Ureter (tissue), 1 donor: Measurements from ENCODE around the gene SEC22A. TPM values are rescaled to one million over a fixed set of nuclear protein-coding genes. Genes with fewer than 3 reads are reported as not detected.

Experiments
- DNase-seq: peaks from one replicate; pipeline ENCODE4 v3.0.0-alpha.2; 2020; ENCODE audit warnings: low spot score
- total RNA-seq: library from RNA; stranded (reverse); gene quantifications from one replicate; pipeline ENCODE4 v1.2.4, GENCODE V29; 2023
- donor health status: DM: yes; HTN: yes; CAD: no.

Gene SEC22A
- total RNA-seq, 1 donor from 2014 or later: 15.2 TPM

GRCh38 chr3:123287962-123288302 lies 86.2 kb downstream of the SEC22A start:
- no peak for DNase-seq

GRCh38 chr3:123289391-123290106 lies 87.8 kb downstream of the SEC22A start:
- peak; percentile 26 for DNase-seq

- peak; percentile 34 for DNase-seq
Measured at GRCh38 chr3:123290107-123290930, 88.6 kb downstream of the SEC22A start.

- DNase-seq: peak; percentile 36
Measured at GRCh38 chr3:123290962-123291361, 89.2 kb downstream of the SEC22A start.

- no peak for DNase-seq
Measured at GRCh38 chr3:123291404-123291803, 89.7 kb downstream of the SEC22A start.

GRCh38 chr3:123292321-123293310 lies 90.9 kb downstream of the SEC22A start:
- no peak for DNase-seq

GRCh38 chr3:123294296-123294938 lies 92.7 kb downstream of the SEC22A start:
- no peak for DNase-seq

- no peak for DNase-seq
Measured at GRCh38 chr3:123295171-123295900, 93.6 kb downstream of the SEC22A start.

- no peak for DNase-seq
Measured at GRCh38 chr3:123295901-123296250, 94.1 kb downstream of the SEC22A start.

- DNase-seq: no peak
Measured at GRCh38 chr3:123296261-123296660, 94.5 kb downstream of the SEC22A start.

- no peak for DNase-seq
Measured at GRCh38 chr3:123296836-123297626, 95.3 kb downstream of the SEC22A start.

GRCh38 chr3:123297627-123297899 lies 95.8 kb downstream of the SEC22A start:
- DNase-seq: no peak

GRCh38 chr3:123298903-123299302 lies 97.2 kb downstream of the SEC22A start:
- no peak for DNase-seq

GRCh38 chr3:123299581-123299980 lies 97.8 kb downstream of the SEC22A start:
- no peak for DNase-seq

- no peak for DNase-seq
Measured at GRCh38 chr3:123300056-123300455, 98.3 kb downstream of the SEC22A start.

GRCh38 chr3:123300583-123300982 lies 98.8 kb downstream of the SEC22A start:
- DNase-seq: no peak

GRCh38 chr3:123301331-123302184 lies 99.8 kb downstream of the SEC22A start:
- DNase-seq: no peak

- DNase-seq: no peak
Measured at GRCh38 chr3:123302961-123303360, 101.2 kb downstream of the SEC22A start.

- no peak for DNase-seq
Measured at GRCh38 chr3:123303976-123304560, 102.3 kb downstream of the SEC22A start.
